IMR-90 (cell line): ENCODE measurements around the gene CPHXL2. TPM values are rescaled to one million over a fixed set of nuclear protein-coding genes. Genes with fewer than 3 reads are reported as not detected.

ENCODE experiments used
- ATAC-seq: fragments of 200-7000 bp; cut with Tn5 transposase; 2 replicates; pipeline ENCODE4 v1.9.1; 2020; ENCODE audit warnings: low read depth, mild to moderate bottlenecking, moderate library complexity
- BruUV-seq: library from RNA; stranded (reverse); fragments of 400-500 nt; replicated peaks from 2 replicates; lab custom pipeline; 2021; lab: Mats Ljungman, UMichigan
- CTCF ChIA-PET: fragments of 300-600 bp; formaldehyde crosslinking; extraction: SDS; loops from one replicate; lab custom pipeline; 2021; ENCODE audit warnings: antibody characterized with exemption; lab: Yijun Ruan, JAX
- POLR2A ChIA-PET: fragments of 300-600 bp; sonication (Branson Sonifier 250); formaldehyde crosslinking; loops from one replicate; lab custom pipeline; 2022; ENCODE audit warnings: antibody characterized with exemption; ENCODE audit not compliant: unreplicated experiment; lab: Charles Lee
- DNase-seq: peaks from one replicate; pipeline ENCODE4 v3.0.0; 2013
- H2AFZ ChIP-seq: replicated peaks from 2 replicates; pipeline ENCODE3; 2013; ENCODE audit warnings: low read length, mild to moderate bottlenecking; ENCODE audit not compliant: poor library complexity
- H2AK5ac ChIP-seq: 2 replicates; pipeline ENCODE4 v1.6.1; 2013; ENCODE audit warnings: low read depth, low read length, inconsistent platforms
- H2AK9ac ChIP-seq: replicated peaks from 2 replicates; pipeline ENCODE3; 2013; ENCODE audit warnings: mild to moderate bottlenecking, low read depth, low read length, moderate library complexity; ENCODE audit not compliant: poor library complexity
- H2BK120ac ChIP-seq: 2 replicates; pipeline ENCODE4 v1.6.1; 2013; ENCODE audit warnings: low read depth, low read length, inconsistent platforms
- H2BK15ac ChIP-seq: 3 replicates; pipeline ENCODE4 v1.6.1; 2013; ENCODE audit warnings: low read depth, low read length, inconsistent platforms
- H2BK20ac ChIP-seq: 2 replicates; pipeline ENCODE4 v1.6.1; 2013; ENCODE audit warnings: low read depth, mild to moderate bottlenecking, inconsistent platforms, low read length, moderate library complexity
- H2BK5ac ChIP-seq: 2 replicates; pipeline ENCODE4 v1.6.1; 2013; ENCODE audit warnings: mild to moderate bottlenecking, low read depth, low read length, inconsistent platforms; ENCODE audit not compliant: poor library complexity, severe bottlenecking
- H3K14ac ChIP-seq: replicated peaks from 2 replicates; pipeline ENCODE4 v1.6.1; 2013; ENCODE audit warnings: low read depth, low read length, inconsistent platforms
- H3K18ac ChIP-seq: 2 replicates; pipeline ENCODE4 v1.6.1; 2013; ENCODE audit warnings: low read depth, low read length, control low read depth
- H3K23ac ChIP-seq: 2 replicates; pipeline ENCODE4 v1.6.1; 2013; ENCODE audit warnings: low read depth, low read length, inconsistent platforms
- H3K27ac ChIP-seq: 2 replicates; pipeline ENCODE4 v1.5.1; 2013; ENCODE audit warnings: mild to moderate bottlenecking, control low read depth, low read length; ENCODE audit not compliant: insufficient read depth
- H3K27me3 ChIP-seq: 2 replicates; pipeline ENCODE4 v1.6.1; 2013; ENCODE audit warnings: low read length; ENCODE audit not compliant: control insufficient read depth, insufficient read depth
- H3K36me3 ChIP-seq: 2 replicates; pipeline ENCODE4 v1.6.1; 2013; ENCODE audit warnings: low read length, mixed read lengths; ENCODE audit not compliant: control insufficient read depth, insufficient read depth
- H3K4ac ChIP-seq: 2 replicates; pipeline ENCODE4 v1.6.1; 2013; ENCODE audit warnings: low read depth, low read length, inconsistent platforms
- H3K4me1 ChIP-seq: 2 replicates; pipeline ENCODE4 v1.6.1; 2013; ENCODE audit warnings: low read length, mixed read lengths; ENCODE audit not compliant: control insufficient read depth, insufficient read depth
- H3K4me2 ChIP-seq: 2 replicates; pipeline ENCODE4 v1.6.1; 2013; ENCODE audit warnings: low read depth, mild to moderate bottlenecking, control low read depth, low read length, moderate library complexity
- H3K4me3 ChIP-seq: 2 replicates; pipeline ENCODE4 v1.5.1; 2013; ENCODE audit warnings: low read depth, mild to moderate bottlenecking, control low read depth, low read length, moderate library complexity; ENCODE audit not compliant: insufficient read depth
- H3K56ac ChIP-seq: 2 replicates; pipeline ENCODE4 v1.6.1; 2013; ENCODE audit warnings: low read length, inconsistent platforms; ENCODE audit not compliant: insufficient read depth; ENCODE audit errors: extremely low read depth
- H3K79me1 ChIP-seq, 2 experiments: 2 replicates each; pipeline ENCODE4 v1.6.1; 2013; ENCODE audit warnings: low read length in 2 of 2, inconsistent platforms in 1 of 2, low read depth in 1 of 2
- H3K9ac ChIP-seq: 2 replicates; pipeline ENCODE4 v1.6.1; 2013; ENCODE audit warnings: low read depth, low read length, control low read depth
- H3K9me1 ChIP-seq: 2 replicates; pipeline ENCODE4 v1.6.1; 2013; ENCODE audit warnings: low read length, inconsistent platforms; ENCODE audit not compliant: insufficient read depth
- H3K9me3 ChIP-seq: 2 replicates; pipeline ENCODE4 v1.6.1; 2013; ENCODE audit warnings: low read length; ENCODE audit not compliant: control insufficient read depth, insufficient read depth
- H4K20me1 ChIP-seq: 2 replicates; pipeline ENCODE4 v1.6.1; 2013; ENCODE audit warnings: low read length, inconsistent platforms; ENCODE audit not compliant: insufficient read depth
- H4K5ac ChIP-seq: 2 replicates; pipeline ENCODE4 v1.6.1; 2013; ENCODE audit warnings: mild to moderate bottlenecking, low read depth, low read length, control low read depth
- H4K8ac ChIP-seq, 2 experiments: 2 replicates each; pipeline ENCODE4 v1.6.1; 2013; ENCODE audit warnings: low read depth in 2 of 2, low read length in 2 of 2, control low read depth in 1 of 2, inconsistent platforms in 1 of 2
- H4K91ac ChIP-seq: 2 replicates; pipeline ENCODE4 v1.6.1; 2013; ENCODE audit warnings: low read depth, low read length, inconsistent platforms; ENCODE audit not compliant: insufficient read depth
- BHLHE40 ChIP-seq: fragments of 150-350 bp; IDR thresholded peaks from 2 replicates; pipeline ENCODE4 v1.6.1; 2016; ENCODE audit warnings: mild to moderate bottlenecking, low read depth, low read length
- CEBPB ChIP-seq: IDR thresholded peaks from 2 replicates; pipeline ENCODE4 v1.6.1; 2012; ENCODE audit warnings: low read depth, low read length, improper control_type of control experiment
- CHD1 ChIP-seq: IDR thresholded peaks from 2 replicates; pipeline ENCODE4 v1.6.1; 2012; ENCODE audit warnings: low read depth, low read length, improper control_type of control experiment
- FOS ChIP-seq: fragments of 150-350 bp; IDR thresholded peaks from 2 replicates; pipeline ENCODE4 v1.6.1; 2016; ENCODE audit warnings: low read depth, low read length
- MAFK ChIP-seq: IDR thresholded peaks from 2 replicates; pipeline ENCODE4 v1.6.1; 2012; ENCODE audit warnings: low read depth, low read length, improper control_type of control experiment
- MAZ ChIP-seq: IDR thresholded peaks from 2 replicates; pipeline ENCODE4 v1.6.1; 2012; ENCODE audit warnings: low read depth, mild to moderate bottlenecking, low read length, improper control_type of control experiment, moderate library complexity, borderline replicate concordance
- MXI1 ChIP-seq: IDR thresholded peaks from 2 replicates; pipeline ENCODE4 v1.6.1; 2012; ENCODE audit warnings: low read depth, mild to moderate bottlenecking, low read length, moderate library complexity, borderline replicate concordance
- NFE2L2 ChIP-seq: fragments of 150-350 bp; IDR thresholded peaks from 2 replicates; pipeline ENCODE4 v1.6.1; 2016; ENCODE audit warnings: low read depth, mild to moderate bottlenecking, low read length
- POLR2A ChIP-seq: IDR thresholded peaks from 2 replicates; pipeline ENCODE4 v1.6.1; 2012; ENCODE audit warnings: mild to moderate bottlenecking, low read depth, low read length
- RAD21 ChIP-seq: IDR thresholded peaks from 2 replicates; pipeline ENCODE4 v1.6.1; 2012; ENCODE audit warnings: low read length, improper control_type of control experiment
- RCOR1 ChIP-seq: IDR thresholded peaks from 2 replicates; pipeline ENCODE4 v1.6.1; 2012; ENCODE audit warnings: mild to moderate bottlenecking, low read length, improper control_type of control experiment; ENCODE audit not compliant: insufficient replicate concordance
- RFX5 ChIP-seq: IDR thresholded peaks from 2 replicates; pipeline ENCODE4 v1.8.0; 2012; ENCODE audit warnings: low read depth, mild to moderate bottlenecking, low read length, moderate library complexity
- SMC3 ChIP-seq: fragments of 150-350 bp; IDR thresholded peaks from 2 replicates; pipeline ENCODE4 v1.6.1; 2016; ENCODE audit warnings: low read depth, mild to moderate bottlenecking, antibody characterized with exemption, low read length, moderate library complexity
- WGBS, 2 experiments: methylation state at CpG; one replicate each; pipeline versions ENCODE4 v1.1.5 to v1.1.7; 2013; ENCODE audit warnings: missing lambda C conversion rate in 2 of 2; ENCODE audit not compliant: insufficient read length in 1 of 2; ENCODE audit errors: extremely low coverage in 2 of 2; 5-methylcytosine and 5-hydroxymethylcytosine counted together
- dilution Hi-C: fragments of 300-500 bp; cut with HindIII; formaldehyde crosslinking; loops from one replicate; pipeline ENCODE4 v1.14.3; 2018; ENCODE audit warnings: low sequenced_read_pairs; ENCODE audit not compliant: unreplicated experiment
- in situ Hi-C: fragments of 300-500 bp; cut with MboI; formaldehyde crosslinking; loops from 3 replicates; pipeline ENCODE4 v1.14.3; 2019; ENCODE audit warnings: low sequenced_read_pairs, inconsistent platforms, mixed read lengths
- intact Hi-C: fragments of 100-400 bp; cut with micrococcal nuclease; formaldehyde crosslinking; loops from 2 replicates; pipeline ENCODE4 v1.10.0; 2022
- polyA plus RNA-seq, 3 experiments: library from polyadenylated mRNA; depleted of rRNA; stranded (reverse); fragments of >200 nt; gene quantifications; 2 replicates each; pipeline ENCODE4 v1.2.3, GENCODE V29; 2012; ENCODE audit warnings: low replicate concordance in 1 of 3
- total RNA-seq: library from RNA; depleted of rRNA; stranded (reverse); fragments of >200 nt; gene quantifications from 2 replicates; pipeline ENCODE4 v1.2.3, GENCODE V29; 2012
- TF ChIP-seq, protein P1 (sequence below): fragments of 150-350 bp; IDR thresholded peaks from 2 replicates; pipeline ENCODE4 v1.6.1; 2017; ENCODE audit warnings: mild to moderate bottlenecking, antibody characterized with exemption, low read length, low read depth
- TF ChIP-seq, protein P2 (sequence below): conservative IDR thresholded peaks from 2 replicates; pipeline ENCODE4 v1.5.1; 2012; ENCODE audit warnings: mild to moderate bottlenecking, low read depth, low read length, improper control_type of control experiment
- TF ChIP-seq, protein P3 (sequence below): fragments of 150-350 bp; IDR thresholded peaks from 2 replicates; pipeline ENCODE4 v1.6.1; 2016; ENCODE audit warnings: low read depth, mild to moderate bottlenecking, low read length, moderate library complexity, borderline replicate concordance

The CPHXL2 gene
- total and polyA plus RNA-seq, 2 of the 4 experiments (the other 2 are of a cell fraction): not detected

DNA sequence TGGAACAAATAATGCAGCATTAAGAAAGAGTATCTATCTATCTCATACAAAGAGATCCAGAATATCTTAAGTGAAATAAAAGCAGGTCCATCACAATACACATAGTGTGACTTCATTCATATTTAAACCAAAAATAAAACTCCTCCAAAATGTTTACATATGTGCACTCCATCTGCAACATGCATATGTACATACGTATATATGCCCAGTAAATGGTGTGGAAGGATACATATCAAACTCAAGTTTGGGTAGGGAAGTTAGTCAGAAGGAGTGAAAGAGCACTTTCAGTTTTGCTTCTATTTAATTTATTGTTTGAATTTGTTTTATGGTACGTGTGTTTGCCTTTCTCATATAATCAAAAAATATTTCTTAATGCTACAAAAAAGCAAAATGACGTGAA is 41.8 kb downstream of the CPHXL2 start:
- no TSS peak for BruUV-seq

More for the DNA sequence above, 41.8 kb downstream of the CPHXL2 start:
- no peak overlapping the region for H2AK9ac ChIP-seq
- no peak for ATAC-seq
- no peaks in the 10 kb centered on the region for H3K9me1 ChIP-seq
- intact Hi-C loops: no loop called here
- H4K20me1 ChIP-seq: no peaks in the 10 kb centered on the region
- H3K18ac ChIP-seq: no peak overlapping the region
- no peak for DNase-seq
- no peak overlapping the region for H4K5ac ChIP-seq
- H3K4me2 ChIP-seq: no peak overlapping the region
- H3K79me1 ChIP-seq: peaks cover 11 to 12% of the 10 kb centered on the region in 2 experiments; a peak in 3 of 4 replicates
- H3K4me1 ChIP-seq: no peaks in the 10 kb centered on the region
- no peak overlapping the region for H3K14ac ChIP-seq
- no peak overlapping the region for H3K4ac ChIP-seq
- H3K27me3 ChIP-seq: no peaks in the 10 kb centered on the region
- no peak overlapping the region for H3K23ac ChIP-seq
- no peak overlapping the region for H4K91ac ChIP-seq
- no peaks in the 10 kb centered on the region for H3K9me3 ChIP-seq
- H2BK20ac ChIP-seq: no peak overlapping the region
- H2AFZ ChIP-seq: no peak overlapping the region
- in situ Hi-C loops: no loop called here
- H2BK15ac ChIP-seq: no peak overlapping the region
- POLR2A ChIA-PET: no interaction called here
- no peak overlapping the region for H3K9ac ChIP-seq
- no CpG with 5 or more reads among the region's 3 CpGs for WGBS, 2 experiments
- H2BK5ac ChIP-seq: no peak overlapping the region
- H3K4me3 ChIP-seq: no peak overlapping the region
- no peak overlapping the region for H2BK120ac ChIP-seq
- CTCF ChIA-PET: no interaction called here
- H3K56ac ChIP-seq: no peak overlapping the region
- no peak overlapping the region for H4K8ac ChIP-seq
- no peak overlapping the region for H2AK5ac ChIP-seq
- no peak overlapping the region for H3K27ac ChIP-seq
- TF ChIP-seq RAD21: no peak
- no peak for TF ChIP-seq FOS
- TF ChIP-seq MAFK: no peak
- TF ChIP-seq CEBPB: no peak
- TF ChIP-seq, protein P1, sequence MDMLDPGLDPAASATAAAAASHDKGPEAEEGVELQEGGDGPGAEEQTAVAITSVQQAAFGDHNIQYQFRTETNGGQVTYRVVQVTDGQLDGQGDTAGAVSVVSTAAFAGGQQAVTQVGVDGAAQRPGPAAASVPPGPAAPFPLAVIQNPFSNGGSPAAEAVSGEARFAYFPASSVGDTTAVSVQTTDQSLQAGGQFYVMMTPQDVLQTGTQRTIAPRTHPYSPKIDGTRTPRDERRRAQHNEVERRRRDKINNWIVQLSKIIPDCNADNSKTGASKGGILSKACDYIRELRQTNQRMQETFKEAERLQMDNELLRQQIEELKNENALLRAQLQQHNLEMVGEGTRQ: no peak
- no peak for TF ChIP-seq MAZ
- no peak for TF ChIP-seq RFX5
- no peak for TF ChIP-seq NFE2L2
- TF ChIP-seq RCOR1: no peak
- TF ChIP-seq BHLHE40: no peak
- TF ChIP-seq SMC3: no peak
- TF ChIP-seq MXI1: no peak
- TF ChIP-seq, protein P2, sequence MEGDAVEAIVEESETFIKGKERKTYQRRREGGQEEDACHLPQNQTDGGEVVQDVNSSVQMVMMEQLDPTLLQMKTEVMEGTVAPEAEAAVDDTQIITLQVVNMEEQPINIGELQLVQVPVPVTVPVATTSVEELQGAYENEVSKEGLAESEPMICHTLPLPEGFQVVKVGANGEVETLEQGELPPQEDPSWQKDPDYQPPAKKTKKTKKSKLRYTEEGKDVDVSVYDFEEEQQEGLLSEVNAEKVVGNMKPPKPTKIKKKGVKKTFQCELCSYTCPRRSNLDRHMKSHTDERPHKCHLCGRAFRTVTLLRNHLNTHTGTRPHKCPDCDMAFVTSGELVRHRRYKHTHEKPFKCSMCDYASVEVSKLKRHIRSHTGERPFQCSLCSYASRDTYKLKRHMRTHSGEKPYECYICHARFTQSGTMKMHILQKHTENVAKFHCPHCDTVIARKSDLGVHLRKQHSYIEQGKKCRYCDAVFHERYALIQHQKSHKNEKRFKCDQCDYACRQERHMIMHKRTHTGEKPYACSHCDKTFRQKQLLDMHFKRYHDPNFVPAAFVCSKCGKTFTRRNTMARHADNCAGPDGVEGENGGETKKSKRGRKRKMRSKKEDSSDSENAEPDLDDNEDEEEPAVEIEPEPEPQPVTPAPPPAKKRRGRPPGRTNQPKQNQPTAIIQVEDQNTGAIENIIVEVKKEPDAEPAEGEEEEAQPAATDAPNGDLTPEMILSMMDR: no peak
- TF ChIP-seq CHD1: no peak
- TF ChIP-seq POLR2A: no peak
- TF ChIP-seq, protein P3, sequence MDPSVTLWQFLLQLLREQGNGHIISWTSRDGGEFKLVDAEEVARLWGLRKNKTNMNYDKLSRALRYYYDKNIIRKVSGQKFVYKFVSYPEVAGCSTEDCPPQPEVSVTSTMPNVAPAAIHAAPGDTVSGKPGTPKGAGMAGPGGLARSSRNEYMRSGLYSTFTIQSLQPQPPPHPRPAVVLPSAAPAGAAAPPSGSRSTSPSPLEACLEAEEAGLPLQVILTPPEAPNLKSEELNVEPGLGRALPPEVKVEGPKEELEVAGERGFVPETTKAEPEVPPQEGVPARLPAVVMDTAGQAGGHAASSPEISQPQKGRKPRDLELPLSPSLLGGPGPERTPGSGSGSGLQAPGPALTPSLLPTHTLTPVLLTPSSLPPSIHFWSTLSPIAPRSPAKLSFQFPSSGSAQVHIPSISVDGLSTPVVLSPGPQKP: no peak
- dilution Hi-C loops: no loop called here
- peaks cover 73% of the 10 kb centered on the region for H3K36me3 ChIP-seq
